ENCODE measurements around the gene IL12RB1. TPM values are rescaled to one million over a fixed set of nuclear protein-coding genes. Genes with fewer than 3 reads are reported as not detected.

The IL12RB1 gene
- polyA plus RNA-seq, 6 donors from 2014 or later: 5.8 to 15.8 (median 8.1) TPM

DNA sequence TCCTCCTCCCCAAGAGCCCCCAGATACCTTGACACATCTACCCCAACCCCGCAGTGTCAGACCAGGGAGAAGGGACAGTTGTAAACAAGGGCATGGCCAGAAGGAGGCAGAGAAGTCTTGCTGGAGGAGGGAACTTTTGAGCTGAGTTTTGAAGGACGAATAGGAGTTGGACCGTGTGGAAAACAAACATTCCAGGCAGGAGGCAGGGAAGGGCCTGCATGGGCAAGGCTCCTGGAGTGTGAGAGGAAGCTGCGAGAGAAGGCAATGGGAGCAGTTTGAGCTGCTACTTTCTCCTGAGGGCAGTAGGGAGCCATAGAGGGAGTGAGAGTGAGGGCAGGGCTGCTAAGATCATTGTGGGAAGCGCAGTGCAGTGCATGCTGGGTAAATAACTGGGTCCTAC, 23.3 kb downstream of the IL12RB1 start:
- H3K36me3 Mint-ChIP-seq: no peaks in the 10 kb centered on the region
- ATAC-seq (ENCODE audit: low read depth in 2 of 2) (no peak), DNase-seq (peak; percentile 16)
- no peaks in the 10 kb centered on the region for H3K9me3 Mint-ChIP-seq
- H3K27ac Mint-ChIP-seq: peak overlapping the region in 4 of 6 donors; percentile 21 to 83 (median 56)
- peaks cover 8 to 10% (median 9%) of the 10 kb centered on the region in 3 donors for H3K4me1 Mint-ChIP-seq
- H3K27me3 Mint-ChIP-seq: no peaks in the 10 kb centered on the region
- no peak overlapping the region for H3K4me3 Mint-ChIP-seq

DNA sequence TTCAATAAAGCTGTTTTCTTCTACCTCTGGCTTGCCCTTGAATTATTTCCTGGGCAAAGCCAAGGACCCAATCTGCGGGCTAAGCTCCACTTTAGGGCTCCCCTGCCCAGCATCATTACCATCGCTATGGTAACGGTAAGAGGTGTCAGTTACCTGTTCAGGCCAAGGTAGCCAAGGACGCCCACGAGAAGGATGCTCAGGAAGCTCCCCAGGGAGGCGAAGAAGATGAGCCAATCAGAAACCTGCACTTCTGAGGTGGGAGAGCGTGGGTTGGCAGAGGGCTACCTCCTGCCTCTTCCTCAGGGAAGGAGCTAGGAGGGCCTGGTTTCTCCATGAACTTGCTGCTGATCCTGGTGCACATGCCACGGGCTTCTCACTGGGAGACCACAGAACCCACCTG, 24.7 kb downstream of the IL12RB1 start:
- Mint-ChIP-seq H3K9me3 (no peaks in the 10 kb centered on the region), H3K4me3 (no peak overlapping the region), H3K4me1 (peaks cover 16 to 18% (median 16%) of the 10 kb centered on the region in 3 donors), H3K27ac (peak overlapping the region in 1 of 6 donors; percentile 59), H3K36me3 (no peaks in the 10 kb centered on the region), H3K27me3 (no peaks in the 10 kb centered on the region)
- DNase-seq: no peak
- no peak for ATAC-seq (ENCODE audit: low read depth in 2 of 2)

DNA sequence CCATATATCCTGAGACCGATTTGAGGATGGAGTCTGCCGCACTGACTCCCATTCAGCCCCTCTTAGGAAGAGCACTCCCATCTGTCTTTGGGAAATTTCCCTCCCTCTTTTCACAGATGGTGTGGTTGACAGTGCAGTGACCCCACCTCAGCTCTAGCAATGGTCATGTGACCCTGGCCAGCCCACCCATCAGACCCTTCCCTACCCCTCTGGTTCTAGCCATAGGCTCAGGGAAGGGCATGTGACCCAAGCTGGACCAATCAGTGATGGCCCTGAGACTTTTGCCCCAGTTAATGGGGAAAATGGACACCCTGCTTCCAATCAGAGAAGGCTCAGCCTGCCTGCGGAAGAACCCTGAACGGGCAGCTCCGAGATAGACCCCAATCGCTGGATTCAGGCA, 26.3 kb downstream of the IL12RB1 start:
- H3K27me3 Mint-ChIP-seq: no peaks in the 10 kb centered on the region
- DNase-seq (no peak), ATAC-seq (ENCODE audit: low read depth in 2 of 2) (no peak)
- no peaks in the 10 kb centered on the region for H3K36me3 Mint-ChIP-seq
- H3K4me1 Mint-ChIP-seq: peaks cover 16 to 20% (median 18%) of the 10 kb centered on the region in 3 donors
- no peaks in the 10 kb centered on the region for H3K9me3 Mint-ChIP-seq
- H3K4me3 Mint-ChIP-seq: no peak overlapping the region
- H3K27ac Mint-ChIP-seq: peak overlapping the region in 1 of 6 donors; percentile 21

DNA sequence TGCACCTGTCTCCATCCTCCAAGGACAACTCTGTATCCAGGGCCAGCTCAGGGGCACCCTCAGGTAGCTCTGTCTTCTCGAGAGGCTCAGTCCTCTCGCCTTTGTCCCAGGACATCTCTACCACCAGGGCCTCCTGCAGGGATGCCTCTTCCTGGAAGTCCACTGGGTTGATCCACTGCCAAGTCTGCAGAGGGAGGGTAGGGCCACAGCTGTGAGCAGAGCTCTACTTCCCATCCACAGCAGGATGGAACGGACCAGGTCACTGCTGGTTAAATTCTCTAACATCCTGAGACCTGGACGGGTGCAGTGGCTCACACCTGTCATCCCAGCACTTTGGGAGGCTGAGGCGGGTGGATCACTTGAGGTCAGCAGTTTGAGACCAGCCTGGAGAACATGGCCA, 26.8 kb downstream of the IL12RB1 start:
- H3K27me3 Mint-ChIP-seq: no peaks in the 10 kb centered on the region
- peaks cover 16 to 23% (median 20%) of the 10 kb centered on the region in 3 donors for H3K4me1 Mint-ChIP-seq
- H3K36me3 Mint-ChIP-seq: no peaks in the 10 kb centered on the region
- no peaks in the 10 kb centered on the region for H3K9me3 Mint-ChIP-seq
- H3K4me3 Mint-ChIP-seq: peak overlapping the region in 3 of 8 donors; percentile 5 to 40 (median 25)
- ATAC-seq (ENCODE audit: low read depth in 2 of 2) (no peak), DNase-seq (no peak)
- no peak overlapping the region for H3K27ac Mint-ChIP-seq

DNA sequence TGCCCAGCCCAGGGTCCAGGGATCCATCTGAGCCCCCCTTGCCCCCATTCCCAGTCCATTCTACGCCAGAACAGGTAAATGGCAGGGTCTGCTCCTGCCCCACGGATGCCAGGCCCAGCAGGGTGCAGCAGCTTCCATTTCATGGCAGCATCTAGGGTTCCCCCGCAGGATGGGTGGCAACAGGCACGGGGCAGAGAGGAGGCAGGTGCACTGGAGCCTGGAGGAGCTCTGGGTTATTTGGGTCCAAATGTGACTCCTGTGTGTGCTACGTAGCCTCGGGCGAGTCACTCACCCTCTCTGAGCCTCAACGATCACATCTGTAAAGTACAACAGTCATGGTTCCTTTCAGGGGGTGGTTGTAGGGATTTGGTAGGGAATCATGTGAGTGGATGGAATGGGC, 27.4 kb downstream of the IL12RB1 start:
- no peak for ATAC-seq (ENCODE audit: low read depth in 2 of 2)
- H3K4me1 Mint-ChIP-seq: peaks cover 16 to 25% (median 20%) of the 10 kb centered on the region in 3 donors
- H3K27me3 Mint-ChIP-seq: no peaks in the 10 kb centered on the region
- peak overlapping the region in 1 of 6 donors; percentile 47 for H3K27ac Mint-ChIP-seq
- no peaks in the 10 kb centered on the region for H3K9me3 Mint-ChIP-seq
- no peaks in the 10 kb centered on the region for H3K36me3 Mint-ChIP-seq
- no peak for DNase-seq
- peak overlapping the region in 1 of 8 donors; percentile 67 for H3K4me3 Mint-ChIP-seq

DNA sequence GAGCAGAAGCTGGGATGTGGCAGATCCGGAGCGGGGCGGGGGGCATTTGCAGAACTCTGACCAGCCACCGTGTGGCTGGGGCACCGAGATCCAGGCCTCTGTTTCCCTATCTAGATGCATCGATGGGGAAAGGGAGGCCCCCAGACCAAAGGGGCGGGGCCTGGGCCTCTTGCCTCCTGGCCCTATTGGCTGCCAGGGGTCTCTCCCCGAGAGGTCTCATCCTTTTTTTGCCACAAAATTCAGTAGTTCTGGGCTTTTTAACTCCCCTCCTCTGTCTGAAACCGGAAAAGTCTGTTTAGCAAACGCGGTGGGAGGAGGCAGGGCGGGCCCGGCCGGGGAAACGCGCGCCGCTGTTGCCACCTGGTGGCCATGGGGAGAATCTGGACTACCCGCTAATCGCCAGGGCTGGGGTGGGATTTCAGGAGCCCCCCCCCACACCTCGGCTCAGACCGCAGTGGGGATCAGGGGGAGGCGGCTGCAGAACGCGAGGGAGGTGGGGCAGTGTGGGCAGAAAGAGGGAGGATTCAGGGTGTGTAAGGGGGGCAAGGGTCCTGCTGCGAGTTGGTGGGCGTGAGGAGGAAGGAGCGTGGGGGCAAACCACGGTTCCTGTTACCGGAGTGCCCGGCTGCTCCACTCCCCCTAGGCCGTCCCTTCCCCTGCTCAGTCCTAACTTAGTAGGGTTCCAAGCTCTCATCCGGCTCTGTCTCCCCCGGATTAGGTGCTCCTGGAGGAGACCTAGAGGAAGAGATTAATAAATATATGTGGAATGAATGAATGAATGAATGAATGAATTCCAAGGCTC, 28.3 kb downstream of the IL12RB1 start:
- Mint-ChIP-seq H3K4me3 (peak overlapping the region; percentile 54 to 81 (median 71)), H3K36me3 (no peaks in the 10 kb centered on the region), H3K4me1 (peaks cover 16 to 22% (median 18%) of the 10 kb centered on the region in 3 donors), H3K27me3 (no peaks in the 10 kb centered on the region), H3K27ac (peak overlapping the region; percentile 84 to 95 (median 91)), H3K9me3 (no peaks in the 10 kb centered on the region)
- DNase-seq: peak; percentile 84
- ATAC-seq (ENCODE audit: low read depth in 2 of 2): peak; percentile 92 to 93

DNA sequence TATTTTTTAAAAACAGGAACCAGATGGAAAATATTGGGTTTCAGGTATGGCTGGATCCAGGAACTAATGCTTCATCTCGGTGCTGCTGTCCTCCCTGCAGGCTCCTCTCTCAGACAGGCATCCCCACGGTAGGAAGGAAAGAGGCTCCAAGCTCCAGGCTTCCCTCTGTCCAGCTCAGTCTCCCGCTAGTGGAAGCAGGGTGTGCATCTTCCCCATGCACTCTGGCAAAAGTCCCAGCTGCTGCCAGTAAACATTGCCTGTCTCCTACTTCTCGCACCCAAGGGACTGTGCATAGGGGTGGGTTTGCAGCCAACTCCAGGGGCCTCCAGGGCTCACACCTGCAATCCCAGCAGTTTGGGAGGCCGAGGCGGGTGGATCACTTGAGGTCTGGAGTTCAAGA, 29.2 kb downstream of the IL12RB1 start:
- Mint-ChIP-seq H3K4me3 (peak overlapping the region in 2 of 8 donors; percentile 54 to 68), H3K4me1 (peaks cover 14 to 18% (median 15%) of the 10 kb centered on the region in 3 donors)
- no peak for DNase-seq

DNA sequence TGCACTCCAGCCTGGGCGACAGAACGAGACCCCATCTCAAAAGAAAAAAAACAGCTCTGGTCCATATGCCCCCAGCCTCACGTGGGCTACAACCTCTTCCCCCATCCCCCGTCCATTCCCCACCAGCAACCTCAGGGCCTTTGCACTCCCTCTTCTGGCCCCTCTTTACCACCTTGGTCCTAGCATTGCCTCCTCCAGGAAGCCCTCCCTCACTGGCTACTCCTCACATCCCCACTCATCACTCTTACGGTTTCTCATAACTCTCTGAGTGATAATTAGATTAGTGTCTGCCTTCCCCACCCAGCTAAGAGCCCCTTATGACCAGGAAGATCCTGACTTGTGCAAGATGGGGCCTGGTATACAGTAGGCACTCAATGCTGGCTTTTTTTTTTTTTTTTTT, 30.8 kb downstream of the IL12RB1 start:
- ATAC-seq (ENCODE audit: low read depth in 2 of 2) (no peak), DNase-seq (no peak)
- peaks cover 16 to 18% (median 17%) of the 10 kb centered on the region in 3 donors for H3K4me1 Mint-ChIP-seq
- peak overlapping the region in 1 of 8 donors; percentile 1 for H3K4me3 Mint-ChIP-seq
- H3K27me3 Mint-ChIP-seq: no peaks in the 10 kb centered on the region
- peak overlapping the region in 4 of 6 donors; percentile 44 to 72 (median 68) for H3K27ac Mint-ChIP-seq
- H3K9me3 Mint-ChIP-seq: no peaks in the 10 kb centered on the region
- H3K36me3 Mint-ChIP-seq: no peaks in the 10 kb centered on the region

More for the DNA sequence above, 29.2 kb downstream of the IL12RB1 start:
- ATAC-seq (ENCODE audit: low read depth in 2 of 2): no peak
- no peaks in the 10 kb centered on the region for H3K9me3 Mint-ChIP-seq
- no peaks in the 10 kb centered on the region for H3K27me3 Mint-ChIP-seq
- H3K36me3 Mint-ChIP-seq: no peaks in the 10 kb centered on the region
- H3K27ac Mint-ChIP-seq: peak overlapping the region in 5 of 6 donors; percentile 6 to 92 (median 90)

DNA sequence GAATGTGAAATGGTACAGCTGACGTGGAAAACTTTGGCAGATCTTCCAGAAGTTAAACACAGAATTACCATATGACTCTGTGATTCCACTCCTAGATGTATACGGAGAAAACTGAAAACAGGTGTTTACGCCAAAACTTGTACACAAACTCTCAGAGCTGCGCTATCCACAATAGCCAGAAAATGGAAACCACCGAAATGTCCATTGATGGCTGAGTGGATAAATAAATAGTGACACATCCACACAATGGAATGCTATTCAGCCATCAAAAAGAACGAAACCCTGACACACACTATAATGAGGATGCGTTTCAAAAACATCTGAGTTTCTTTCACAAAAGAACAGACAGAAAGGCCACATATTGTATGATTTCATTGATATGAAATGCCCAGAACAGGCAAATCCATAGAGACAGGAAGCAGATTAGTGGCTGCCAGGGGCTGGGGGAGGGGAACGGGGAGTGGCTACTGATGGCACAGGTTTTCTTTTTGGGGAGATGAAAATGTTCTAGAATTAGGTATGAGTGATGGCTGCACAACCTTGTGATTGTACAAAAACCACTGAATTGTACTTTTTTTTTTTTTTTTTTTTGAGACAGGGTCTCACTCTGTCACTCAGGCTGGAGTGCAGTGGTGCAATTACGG, 33.0 kb downstream of the IL12RB1 start:
- peaks cover 22 to 28% (median 25%) of the 10 kb centered on the region in 3 donors for H3K4me1 Mint-ChIP-seq
- no peak overlapping the region for H3K4me3 Mint-ChIP-seq
- H3K27ac Mint-ChIP-seq: peak overlapping the region in 2 of 6 donors; percentile 54 to 78
- H3K36me3 Mint-ChIP-seq: no peaks in the 10 kb centered on the region
- peaks cover 0 to 6% (median 0%) of the 10 kb centered on the region in 3 donors for H3K27me3 Mint-ChIP-seq
- no peaks in the 10 kb centered on the region for H3K9me3 Mint-ChIP-seq
- ATAC-seq (ENCODE audit: low read depth in 2 of 2): no peak
- no peak for DNase-seq

DNA sequence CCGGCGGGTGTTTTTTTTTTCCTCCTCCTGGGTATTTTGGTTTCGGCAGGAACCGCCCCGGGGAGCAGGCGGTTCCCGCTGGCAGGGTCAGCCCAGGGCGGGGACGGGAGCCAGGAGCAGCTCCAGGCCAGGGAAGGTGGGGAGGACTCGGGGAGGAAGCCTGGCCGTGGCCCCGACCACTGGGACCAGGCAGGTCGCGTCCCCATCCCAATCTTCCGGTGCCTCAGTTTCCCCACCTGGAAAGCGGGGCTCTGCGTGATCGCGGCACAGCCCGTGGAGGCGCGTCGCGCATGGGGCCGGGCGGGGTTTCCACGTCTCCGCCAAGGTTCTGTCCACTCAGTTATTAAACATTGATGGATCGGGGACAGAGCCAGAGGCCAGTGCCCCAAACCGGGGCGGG, 34.8 kb downstream of the IL12RB1 start:
- Mint-ChIP-seq H3K4me3 (no peak overlapping the region), H3K27me3 (peaks cover 0 to 6% (median 0%) of the 10 kb centered on the region in 3 donors), H3K4me1 (peaks cover 18 to 24% (median 20%) of the 10 kb centered on the region in 3 donors), H3K9me3 (no peaks in the 10 kb centered on the region), H3K36me3 (no peaks in the 10 kb centered on the region), H3K27ac (no peak overlapping the region)
- DNase-seq: no peak
- no peak for ATAC-seq (ENCODE audit: low read depth in 2 of 2)

DNA sequence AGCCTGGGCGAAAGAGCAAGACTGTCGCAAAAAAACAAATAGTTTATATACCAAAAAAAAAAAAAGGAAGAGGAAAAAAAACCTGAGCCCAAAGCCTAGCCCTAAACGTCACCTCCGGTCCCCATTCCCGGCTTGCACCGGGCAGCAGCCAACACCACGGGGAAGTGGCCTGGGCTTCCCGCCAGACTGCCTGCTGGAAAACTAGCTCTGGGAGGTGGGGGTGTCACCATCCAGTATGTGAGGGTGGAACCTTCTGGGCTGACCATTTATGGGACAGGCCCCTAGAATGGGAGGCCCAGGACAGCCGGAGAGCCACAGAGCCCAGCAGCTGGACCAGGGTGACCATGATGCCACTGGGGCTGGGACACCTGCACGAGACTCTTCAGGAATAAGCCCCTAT, 37.3 kb downstream of the IL12RB1 start:
- H3K4me3 Mint-ChIP-seq: no peak overlapping the region
- H3K9me3 Mint-ChIP-seq: no peaks in the 10 kb centered on the region
- ATAC-seq (ENCODE audit: low read depth in 2 of 2) (no peak), DNase-seq (no peak)
- peaks cover 35 to 43% (median 36%) of the 10 kb centered on the region in 3 donors for H3K4me1 Mint-ChIP-seq
- H3K36me3 Mint-ChIP-seq: no peaks in the 10 kb centered on the region
- peaks cover 0 to 6% (median 0%) of the 10 kb centered on the region in 3 donors for H3K27me3 Mint-ChIP-seq
- H3K27ac Mint-ChIP-seq: peak overlapping the region in 3 of 6 donors; percentile 49 to 96 (median 89)

DNA sequence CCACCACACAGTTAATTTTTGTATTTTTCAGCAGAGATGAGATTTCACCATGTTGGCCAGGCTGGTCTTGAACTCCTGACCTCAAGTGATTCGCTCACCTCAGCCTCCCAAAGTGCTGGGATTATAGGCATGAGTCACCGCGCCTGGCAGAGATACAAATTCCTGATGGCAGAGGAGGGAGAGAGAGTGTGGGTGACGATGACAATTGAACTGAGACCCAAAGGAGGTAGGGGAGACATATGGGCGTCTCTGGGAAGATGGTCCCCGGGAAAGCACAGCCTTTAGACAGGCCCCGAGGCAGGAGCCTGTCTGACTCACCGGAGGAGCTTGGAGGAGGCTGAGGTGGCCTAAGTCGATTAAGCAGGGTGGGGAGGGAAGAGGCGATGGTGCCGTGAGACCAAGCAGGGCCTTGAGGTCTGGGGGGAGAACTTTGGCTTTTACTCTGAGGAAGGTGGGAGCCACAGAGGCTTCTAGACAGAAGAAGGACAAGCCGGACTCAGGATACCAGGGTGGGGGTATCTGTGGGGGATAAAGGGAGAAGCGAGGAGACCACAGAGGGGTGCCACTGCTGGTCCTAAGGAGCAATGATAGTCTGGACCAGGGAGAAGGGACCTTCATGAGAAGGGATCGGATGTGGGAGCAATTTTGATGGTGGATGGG, 40.5 kb downstream of the IL12RB1 start:
- H3K27ac Mint-ChIP-seq: peak overlapping the region; percentile 7 to 99 (median 82)
- peaks cover 0 to 6% (median 0%) of the 10 kb centered on the region in 3 donors for H3K27me3 Mint-ChIP-seq
- peaks cover 52 to 67% (median 60%) of the 10 kb centered on the region in 3 donors for H3K4me1 Mint-ChIP-seq
- no peaks in the 10 kb centered on the region for H3K9me3 Mint-ChIP-seq
- H3K4me3 Mint-ChIP-seq: peak overlapping the region in 5 of 8 donors; percentile 32 to 78 (median 41)
- DNase-seq (no peak), ATAC-seq (ENCODE audit: low read depth in 2 of 2) (no peak)
- H3K36me3 Mint-ChIP-seq: no peaks in the 10 kb centered on the region

DNA sequence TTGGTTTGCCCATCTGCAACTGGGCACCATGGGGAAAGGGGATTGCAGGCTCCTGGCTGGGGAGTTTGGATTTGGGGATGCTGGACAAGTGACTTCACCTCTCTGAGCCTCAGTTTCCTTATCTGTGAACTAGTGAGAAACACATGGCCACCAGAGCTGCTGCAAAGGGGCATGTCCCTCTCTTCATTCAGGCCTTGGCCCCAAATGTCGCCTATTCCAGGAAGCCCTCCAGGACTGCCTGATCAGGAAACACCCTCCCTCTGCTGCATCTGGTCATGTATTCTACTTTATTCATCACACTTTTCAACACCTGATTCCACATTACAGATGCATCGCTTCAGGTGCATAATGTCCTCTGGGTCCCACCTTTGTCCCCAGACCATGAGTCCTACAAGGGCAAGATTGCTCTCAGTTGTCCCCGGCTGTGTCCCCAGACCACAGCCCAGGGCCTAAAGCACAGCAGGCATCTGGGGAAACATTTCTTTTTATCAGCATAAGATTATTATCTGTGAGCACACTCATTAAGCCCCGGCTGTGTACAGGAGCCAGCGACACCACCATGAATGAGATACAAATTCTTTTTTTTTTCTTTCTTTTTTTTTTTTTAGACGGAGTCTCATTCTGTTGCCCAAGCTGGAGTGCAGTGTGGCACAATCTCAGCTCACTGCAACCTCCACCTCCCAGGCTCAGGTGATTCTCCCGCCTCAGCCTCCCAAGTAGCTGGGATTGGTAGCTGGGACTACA, 41.3 kb downstream of the IL12RB1 start:
- no peak for ATAC-seq (ENCODE audit: low read depth in 2 of 2)
- peak overlapping the region; percentile 25 to 92 (median 86) for H3K4me3 Mint-ChIP-seq
- peaks cover 0 to 6% (median 0%) of the 10 kb centered on the region in 3 donors for H3K27me3 Mint-ChIP-seq
- H3K4me1 Mint-ChIP-seq: peaks cover 53 to 62% (median 59%) of the 10 kb centered on the region in 3 donors
- H3K36me3 Mint-ChIP-seq: no peaks in the 10 kb centered on the region
- H3K9me3 Mint-ChIP-seq: no peaks in the 10 kb centered on the region
- H3K27ac Mint-ChIP-seq: peak overlapping the region; percentile 95 to 99 (median 97)
- DNase-seq: no peak
